H54 (cell line): ENCODE results near the gene BCAS4.
"Not testable (repeated sequence)": the region's sequence is repeated elsewhere in the genome, so short reads cannot be mapped to it uniquely, and the experiment has no call there.

ENCODE experiments used
- DNase-seq: peaks from one replicate; pipeline ENCODE4 v3.0.0; 2011; ENCODE audit warnings: low spot score, mixed read lengths; ENCODE audit not compliant: insufficient read length
- FAIRE-seq: peaks from 3 replicates; lab custom pipeline; 2011; peaks lifted over from hg19 to GRCh38; lab: Jason Lieb, UNC
- POLR2A ChIP-seq: IDR thresholded peaks from 2 replicates; pipeline ENCODE4 v1.6.1; 2011; ENCODE audit warnings: low read depth, mild to moderate bottlenecking, low read length

The BCAS4 gene

DNA sequence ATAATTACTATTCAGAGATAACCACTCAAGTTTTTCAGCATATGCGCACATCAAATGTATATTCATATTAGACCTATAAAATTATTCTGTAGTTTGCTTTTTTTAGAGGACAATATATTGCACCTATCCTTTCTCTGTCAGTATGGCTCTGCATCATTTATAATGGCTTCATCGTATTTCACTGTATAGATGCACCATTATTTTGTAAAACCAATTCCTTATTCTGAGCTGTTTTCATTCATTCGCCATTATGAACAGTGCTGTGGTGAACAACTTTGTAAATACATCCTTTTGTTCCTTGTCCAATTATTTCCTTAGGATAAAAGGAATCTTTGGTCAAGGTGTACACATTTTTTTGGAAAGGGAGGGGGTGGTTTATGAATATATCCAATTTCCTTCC is 29.2 kb upstream of the BCAS4 start:
- no peak for TF ChIP-seq POLR2A
- FAIRE-seq: no peak
- DNase-seq: no peak

DNA sequence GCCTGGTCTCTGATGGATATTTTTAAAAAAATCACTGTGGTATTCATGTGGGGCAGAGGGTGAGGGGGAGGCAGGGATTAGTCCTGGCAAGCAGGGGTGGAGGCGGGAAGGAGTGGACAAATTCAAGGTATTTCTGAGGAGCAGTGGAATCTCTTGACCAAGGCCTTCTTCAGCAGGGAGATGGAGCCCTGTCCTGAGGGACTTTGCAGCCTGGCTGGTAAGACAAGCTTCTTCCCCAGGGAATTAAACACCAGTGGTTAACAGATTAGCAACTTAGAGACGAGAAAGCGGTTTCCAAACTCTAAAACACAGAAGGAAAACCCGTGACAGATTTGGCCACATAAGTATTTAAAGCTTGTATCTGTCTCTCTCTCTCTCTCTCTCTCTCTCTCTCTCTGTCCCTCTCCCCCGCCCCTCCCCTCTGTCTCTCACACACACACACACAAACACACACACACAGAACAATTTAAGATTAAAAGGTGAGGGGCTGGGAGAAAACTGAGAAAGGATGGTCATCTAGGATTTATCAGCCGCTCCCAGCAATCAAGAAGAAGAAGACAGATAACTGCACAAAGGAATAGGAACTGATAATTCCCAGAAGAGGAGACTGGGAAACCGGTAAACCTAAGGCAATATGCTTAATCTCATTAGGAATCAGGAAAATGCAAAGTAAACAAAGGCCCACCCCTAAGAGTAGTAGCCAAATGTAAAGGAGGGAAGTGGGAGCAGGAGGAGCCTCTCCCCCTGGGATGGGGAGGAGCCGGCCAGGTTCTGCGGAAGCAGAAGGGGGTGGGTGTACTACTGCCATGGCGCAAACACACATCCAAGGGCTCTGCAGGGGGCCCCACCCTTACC is 27.7 kb upstream of the BCAS4 start:
- not testable (repeated sequence) for FAIRE-seq

DNA sequence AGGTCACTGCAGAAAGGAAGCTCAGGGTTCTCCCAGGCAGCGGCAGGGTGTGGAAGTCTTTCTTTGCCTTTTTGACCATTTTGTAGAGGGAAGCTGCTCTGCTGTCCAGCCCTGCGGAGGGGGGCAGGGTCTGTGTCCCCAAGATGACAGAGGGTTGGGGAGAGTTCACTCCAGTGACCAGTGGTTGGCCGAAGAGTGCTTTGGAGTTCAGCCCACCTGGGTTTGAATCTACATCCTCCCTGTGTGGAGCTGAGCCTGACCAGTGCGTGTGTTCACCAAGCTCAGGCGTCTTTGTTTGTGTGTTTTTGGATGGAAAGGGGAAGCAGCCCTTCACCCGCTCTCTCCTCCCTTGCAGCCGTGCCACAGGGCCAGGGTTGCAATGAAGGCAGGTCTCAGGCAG is 25.9 kb upstream of the BCAS4 start:
- not testable (repeated sequence) for FAIRE-seq, DNase-seq

More for the DNA sequence above, 27.7 kb upstream of the BCAS4 start:
- not testable (repeated sequence) for DNase-seq

DNA sequence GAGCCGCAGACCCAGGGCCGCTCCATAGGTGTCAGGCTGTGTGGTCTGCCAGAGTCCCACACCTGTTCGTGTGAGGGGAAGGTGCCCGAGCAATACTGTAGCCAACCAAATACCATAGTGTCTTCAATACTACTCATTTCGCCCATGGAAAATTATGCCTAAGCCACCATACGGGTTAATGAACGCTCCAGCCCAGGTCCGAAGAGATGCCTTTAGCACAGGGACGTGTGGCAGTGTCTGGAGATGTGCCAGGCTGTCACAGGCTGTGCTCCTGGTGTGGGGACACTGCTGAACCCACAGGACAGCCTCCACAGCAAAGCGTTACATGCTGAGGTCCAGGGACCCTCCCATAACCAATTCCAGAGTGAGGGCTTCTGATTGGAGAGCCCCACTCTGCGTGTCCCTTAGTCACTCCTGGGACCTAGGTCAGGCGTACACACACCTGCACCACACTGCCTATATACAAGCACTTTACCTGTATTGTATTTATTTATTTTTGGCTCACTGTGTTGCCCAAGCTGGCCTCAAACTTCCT is 25.2 kb upstream of the BCAS4 start:
- FAIRE-seq, DNase-seq: not testable (repeated sequence)

DNA sequence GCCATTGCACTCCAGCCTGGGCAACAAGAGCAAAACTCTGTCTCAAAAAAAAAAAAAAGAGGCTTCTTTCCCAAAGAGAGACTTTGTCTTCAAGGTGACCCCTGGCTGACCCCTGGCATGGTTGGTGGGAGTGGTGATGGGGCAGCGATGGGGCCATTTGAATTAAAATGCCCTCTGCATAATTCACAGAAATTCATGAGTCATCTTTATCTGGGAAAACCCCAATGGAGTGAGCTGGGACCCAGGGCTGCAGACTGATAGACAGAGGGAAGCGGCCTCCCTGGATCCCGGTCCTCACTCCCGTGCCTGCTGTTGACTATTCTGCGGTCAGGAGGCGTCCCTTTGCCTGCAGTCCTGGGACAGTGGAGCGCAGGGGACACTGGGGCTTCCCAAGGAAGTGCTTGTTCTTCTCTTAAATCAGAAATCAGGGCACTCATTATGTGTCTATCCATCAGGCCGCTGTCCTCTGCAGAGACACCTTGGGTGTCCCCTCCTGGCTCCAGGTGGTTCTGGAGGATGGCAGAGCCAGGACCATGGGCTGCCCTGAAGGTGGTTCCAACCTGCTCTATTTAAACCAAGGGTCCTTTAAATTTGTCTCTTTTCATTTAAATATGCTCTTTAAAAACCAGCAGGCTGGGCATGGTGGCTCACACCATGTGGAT is 23.3 kb upstream of the BCAS4 start:
- FAIRE-seq: peak; percentile 96
- not testable (repeated sequence) for DNase-seq

DNA sequence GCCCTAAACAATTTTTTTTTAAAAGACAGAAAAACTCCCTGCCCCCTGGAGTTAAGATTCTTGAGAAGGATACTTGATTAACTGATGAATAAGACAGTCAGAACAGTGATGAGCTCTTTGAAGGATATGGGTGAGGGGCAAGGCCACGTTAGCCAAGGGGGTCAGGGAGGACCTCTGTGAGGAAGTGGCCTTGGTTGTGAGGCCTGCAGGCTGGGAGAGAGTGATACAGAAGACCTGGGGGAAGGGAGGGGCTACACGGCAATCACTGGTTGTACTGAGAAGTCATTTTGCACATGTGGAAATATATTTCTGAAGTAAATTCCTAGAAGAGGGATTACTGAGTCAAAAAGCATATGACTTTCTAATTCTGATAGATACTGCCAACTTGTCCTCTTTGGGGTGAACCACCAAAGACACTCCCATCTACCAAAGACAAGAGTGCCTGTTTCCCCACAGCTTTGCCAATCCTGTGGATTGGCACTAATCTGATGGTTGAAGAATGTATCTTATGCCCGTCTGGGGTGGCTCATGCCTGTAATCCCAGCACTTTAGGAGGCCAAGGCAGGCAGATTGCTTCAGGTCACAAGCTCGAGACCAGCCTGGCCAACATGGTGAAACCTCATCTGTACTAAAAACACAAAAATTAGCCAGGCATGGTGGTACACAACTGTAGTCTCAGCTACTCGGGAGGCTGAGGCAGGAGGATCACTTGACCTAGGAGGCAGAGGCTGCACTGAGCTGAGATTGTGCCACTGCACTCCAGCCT is 22.3 kb upstream of the BCAS4 start:
- no peak for FAIRE-seq
- no peak for DNase-seq
- no peak for TF ChIP-seq POLR2A

DNA sequence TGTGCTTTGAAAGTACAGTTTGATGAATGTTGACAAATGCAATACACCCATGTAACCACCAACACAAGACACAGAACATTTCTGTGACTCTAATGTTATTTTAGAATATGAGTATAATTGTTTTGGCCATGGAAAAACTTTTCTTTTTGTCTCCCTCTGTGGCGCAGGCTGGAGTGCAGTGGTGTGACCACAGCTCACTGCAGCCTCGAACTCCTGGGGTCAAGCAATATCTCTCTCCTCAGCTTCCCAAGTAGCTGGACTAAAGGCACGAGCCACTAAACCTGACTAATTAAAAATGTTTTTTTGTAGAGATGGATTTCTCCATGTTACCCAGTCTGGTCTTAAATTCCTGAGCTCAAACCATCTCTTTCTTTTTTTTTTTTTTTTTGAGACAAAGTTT is 20.3 kb upstream of the BCAS4 start:
- no peak for FAIRE-seq
- TF ChIP-seq POLR2A: no peak
- no peak for DNase-seq

DNA sequence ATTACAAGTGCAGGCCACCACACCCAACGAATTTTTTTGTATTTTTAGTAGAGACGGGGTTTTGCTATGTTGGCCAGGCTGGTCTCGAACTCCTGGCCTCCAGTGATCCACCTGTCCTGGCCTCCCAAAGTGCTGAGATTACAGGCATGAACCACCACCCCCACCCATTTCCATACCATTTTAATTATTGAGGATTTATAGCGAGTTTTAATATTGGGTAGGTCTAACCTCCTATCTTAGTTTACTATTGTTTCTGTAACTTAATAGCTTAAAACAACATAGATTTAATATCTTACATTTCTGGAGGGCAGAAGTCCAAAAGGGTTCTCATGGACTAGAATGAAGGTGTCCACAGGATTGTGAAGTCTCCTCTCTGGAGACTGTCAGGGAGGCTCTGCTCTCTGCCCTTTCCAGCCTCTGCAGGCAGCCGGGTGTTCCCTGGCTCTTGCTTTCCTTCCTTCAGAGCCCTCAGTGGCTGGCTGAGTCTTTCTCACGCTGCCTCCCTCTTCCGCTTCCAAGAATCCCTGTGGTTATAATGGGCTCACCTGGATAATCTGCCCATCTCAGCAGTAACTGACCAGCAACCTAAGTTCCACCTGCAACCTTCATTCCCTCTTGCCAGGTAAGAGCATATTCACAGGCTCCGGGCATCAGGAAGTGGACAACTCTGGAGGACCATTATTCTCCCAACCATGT is 18.6 kb upstream of the BCAS4 start:
- TF ChIP-seq POLR2A: no peak
- DNase-seq: no peak
- FAIRE-seq: no peak

DNA sequence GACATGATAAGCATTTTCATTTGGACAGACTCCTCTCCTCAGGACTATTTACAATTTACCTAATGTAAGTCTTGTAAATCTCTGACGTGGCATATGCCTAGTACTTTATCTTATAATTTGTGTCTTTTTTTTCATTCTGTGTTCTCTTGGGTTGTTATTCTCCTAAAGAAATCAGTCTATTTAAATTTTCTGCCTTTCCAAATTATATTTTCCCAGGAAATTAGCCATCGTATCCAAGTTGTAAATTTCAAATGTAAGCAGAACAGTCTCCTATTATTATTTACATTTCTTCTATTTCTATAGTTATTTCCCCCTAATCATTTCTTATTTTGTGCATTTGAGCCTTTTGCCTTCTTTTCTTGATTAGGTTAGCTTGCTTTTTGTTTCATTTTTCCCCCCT is 17.5 kb upstream of the BCAS4 start:
- TF ChIP-seq POLR2A: no peak
- no peak for FAIRE-seq
- no peak for DNase-seq

DNA sequence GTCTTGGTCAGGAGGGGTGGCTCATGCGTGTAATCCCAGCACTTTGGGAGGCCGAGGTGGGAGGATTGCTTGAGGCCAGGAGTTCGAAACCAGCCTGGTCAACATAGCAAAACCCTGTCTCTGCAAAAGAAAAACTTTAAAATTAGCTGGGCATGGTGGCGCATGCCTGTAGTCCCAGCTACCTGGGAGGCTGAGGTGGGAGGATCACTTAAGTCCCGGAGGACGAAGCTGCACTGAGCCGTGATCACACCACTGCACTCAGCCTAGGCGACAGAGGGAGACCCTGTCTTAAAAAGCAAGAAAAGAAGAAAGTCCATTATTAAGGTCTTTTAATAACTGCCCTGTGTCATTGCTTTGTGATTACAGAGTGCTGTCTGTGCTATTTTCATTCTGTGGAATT is 15.9 kb upstream of the BCAS4 start:
- FAIRE-seq, DNase-seq: not testable (repeated sequence)

DNA sequence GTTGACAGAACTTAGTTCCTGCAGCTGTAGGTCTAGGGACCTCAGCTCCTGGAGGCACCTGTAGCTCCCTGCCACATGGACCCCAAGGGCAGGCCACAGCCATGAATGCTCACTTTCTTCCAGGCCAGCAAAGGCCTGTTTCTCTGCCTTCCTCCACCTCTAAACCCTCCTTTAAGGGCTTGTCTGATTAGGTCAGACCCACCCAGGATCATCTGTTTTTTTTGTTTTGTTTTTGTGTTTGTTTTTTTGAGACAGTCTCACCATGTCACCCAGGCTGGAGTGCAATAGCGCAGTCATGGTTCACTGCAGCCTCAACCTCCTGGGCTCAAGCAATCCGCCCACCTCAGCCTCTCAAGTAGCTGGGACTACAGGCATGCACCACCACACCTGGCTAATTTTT is 11.5 kb upstream of the BCAS4 start:
- FAIRE-seq (no peak), DNase-seq (no peak)

DNA sequence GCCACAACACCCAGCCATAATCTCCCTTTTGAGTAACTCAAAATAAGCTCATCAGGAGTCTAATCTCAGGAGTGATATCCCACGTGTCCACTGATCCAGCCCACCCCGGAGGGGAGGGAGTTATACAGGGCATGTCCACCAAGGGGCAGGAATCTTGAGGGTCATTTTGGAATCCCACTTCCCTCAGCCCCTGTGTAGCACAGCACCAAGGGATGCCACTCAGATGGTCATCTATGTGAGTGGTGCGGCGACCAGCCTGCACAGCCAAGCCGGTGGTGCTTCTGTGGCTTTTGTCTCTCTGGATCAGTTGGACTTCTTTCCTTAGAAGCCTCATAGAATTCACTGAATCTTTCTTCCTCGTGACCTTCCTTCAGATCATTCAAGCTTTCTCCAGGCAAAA is 11.0 kb upstream of the BCAS4 start:
- no peak for TF ChIP-seq POLR2A
- DNase-seq (no peak), FAIRE-seq (no peak)

More for the DNA sequence above, 11.5 kb upstream of the BCAS4 start:
- no peak for TF ChIP-seq POLR2A

DNA sequence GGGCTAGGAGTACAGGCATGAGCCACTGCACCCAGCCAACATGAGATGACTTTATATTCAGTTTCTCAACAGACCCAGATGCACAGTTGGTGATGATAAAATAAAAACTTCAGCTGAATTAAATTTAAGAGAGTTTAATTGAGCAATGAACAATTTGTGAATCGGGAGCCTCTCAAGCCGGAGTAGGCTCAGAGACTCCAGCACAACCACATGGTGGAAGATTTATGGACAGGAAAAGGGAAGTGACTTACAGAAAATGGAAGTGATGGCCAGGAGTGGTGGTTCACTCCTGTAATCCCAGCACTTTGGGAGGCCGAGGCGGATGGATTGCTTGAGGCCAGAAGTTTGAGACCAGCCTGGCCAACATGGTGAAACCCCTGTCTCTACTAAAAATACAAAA is 10.4 kb upstream of the BCAS4 start:
- DNase-seq (no peak), FAIRE-seq (no peak)
- TF ChIP-seq POLR2A: no peak

DNA sequence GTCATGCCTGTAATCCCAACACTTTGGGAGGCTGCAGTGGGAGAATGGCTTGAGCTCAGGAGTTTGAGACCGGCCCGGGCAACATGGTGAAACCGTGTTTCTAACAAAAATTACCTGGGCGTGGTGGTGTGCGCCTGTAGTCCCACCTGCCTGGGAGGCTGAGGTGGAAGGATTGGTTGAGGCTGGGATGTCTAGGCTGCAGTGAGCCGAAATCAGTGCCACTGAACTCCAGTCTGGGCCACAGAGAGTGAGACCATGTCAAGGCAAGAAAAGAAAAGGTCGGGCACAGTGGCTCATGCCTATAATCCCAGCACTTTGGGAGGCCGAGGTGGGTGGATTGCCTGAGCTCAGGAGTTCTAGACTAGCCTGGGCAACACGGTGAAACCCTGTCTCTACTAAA is 8.2 kb upstream of the BCAS4 start:
- TF ChIP-seq POLR2A: no peak

More for the DNA sequence above, 8.2 kb upstream of the BCAS4 start:
- DNase-seq (no peak), FAIRE-seq (no peak)
